SIG-M5 treated with dmso at 0.1 percent for 504 hours (cell line): Measurements from ENCODE around the gene HSD17B2.

Source experiments
- DNase-seq: peaks from one replicate; lab custom pipeline; 2025; ENCODE audit not compliant: unreplicated experiment; lab: John Stamatoyannopoulos, UW

Gene HSD17B2

DNA sequence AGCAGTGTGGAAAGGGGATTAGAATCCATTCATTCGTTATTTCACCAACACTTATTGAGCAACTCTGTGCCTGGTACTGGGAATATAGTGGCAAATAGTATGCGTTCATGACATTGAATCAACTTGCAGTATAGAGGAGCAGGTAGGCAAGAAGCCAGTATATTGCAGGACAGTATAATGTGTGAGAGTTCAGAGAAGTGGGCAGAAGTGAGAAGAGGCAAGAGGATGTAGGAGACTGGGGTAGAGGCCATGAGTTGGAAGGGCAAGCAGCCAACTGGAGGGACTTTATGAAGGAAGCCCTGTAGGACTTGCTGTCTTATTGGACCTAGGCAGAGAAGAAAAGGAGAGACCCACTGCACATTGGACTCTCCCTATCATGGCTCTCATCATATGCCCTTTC lies 12.3 kb downstream of the HSD17B2 start:
- DNase-seq: no peak

- no peak for DNase-seq
Measured at GRCh38 chr16:82047787-82048186, 12.7 kb downstream of the HSD17B2 start.

- no peak for DNase-seq
Measured at GRCh38 chr16:82049484-82049883, 14.4 kb downstream of the HSD17B2 start.

- DNase-seq: no peak
Measured at GRCh38 chr16:82050506-82050905, 15.5 kb downstream of the HSD17B2 start.

- DNase-seq: no peak
Measured at GRCh38 chr16:82050909-82051357, 15.9 kb downstream of the HSD17B2 start.

- no peak for DNase-seq
Measured at GRCh38 chr16:82051656-82052055, 16.6 kb downstream of the HSD17B2 start.

GRCh38 chr16:82055117-82055516 lies 20.1 kb downstream of the HSD17B2 start:
- no peak for DNase-seq

- DNase-seq: no peak
Measured at GRCh38 chr16:82055728-82056549, 20.9 kb downstream of the HSD17B2 start.

DNA sequence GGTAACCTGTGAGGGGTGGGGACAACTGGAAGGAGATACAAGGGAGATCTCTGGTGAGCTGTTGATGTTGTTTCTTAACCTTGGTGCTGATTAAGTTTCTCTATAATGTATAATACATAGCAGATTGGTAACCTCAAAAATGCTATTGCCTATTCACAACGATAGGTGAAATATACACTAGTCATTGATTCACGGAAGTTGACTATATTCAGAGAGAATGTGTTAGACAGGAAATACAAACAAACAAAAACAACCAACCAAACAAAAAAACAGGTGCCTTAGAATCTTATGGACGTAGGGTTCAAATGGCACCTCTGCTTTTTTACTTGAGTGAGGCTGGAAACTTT lies 21.5 kb downstream of the HSD17B2 start:
- DNase-seq: no peak

DNA sequence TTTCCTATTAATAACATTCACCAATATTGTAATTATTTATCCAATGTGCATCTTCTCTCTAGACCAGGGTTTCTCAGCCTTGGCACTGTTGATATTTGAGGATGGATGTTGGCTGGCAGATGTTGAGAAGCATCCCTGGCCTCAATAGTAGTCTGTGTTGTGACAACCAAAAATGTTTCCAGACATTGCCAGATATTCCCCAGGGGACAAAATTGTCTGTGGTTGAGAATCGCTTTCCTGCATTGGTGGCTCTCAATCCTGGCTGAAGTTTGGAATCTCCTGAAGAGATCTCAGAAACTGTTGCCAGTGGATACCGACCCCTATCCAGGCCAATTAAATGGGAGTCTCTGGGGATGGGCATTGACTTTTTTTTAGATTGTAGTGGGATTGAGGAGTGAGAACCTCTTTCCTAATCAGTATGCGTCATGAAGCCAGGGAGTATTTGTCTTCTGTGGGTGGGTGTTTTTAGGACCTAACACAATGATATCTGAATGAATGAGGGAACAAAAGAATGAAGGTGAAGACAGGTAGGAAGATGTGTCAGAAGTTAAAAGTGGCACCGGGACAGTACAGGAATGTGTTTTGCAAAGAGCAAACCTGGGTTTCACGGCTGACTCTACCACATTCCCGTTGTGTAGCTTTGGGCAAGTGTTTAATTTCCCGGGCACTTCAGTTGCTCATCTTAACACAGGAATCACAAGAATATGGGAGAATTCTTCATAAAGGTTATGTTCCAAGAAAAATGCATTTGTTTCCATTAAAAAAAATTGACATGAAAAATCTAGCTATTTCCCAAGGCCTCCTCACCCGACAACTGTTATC lies 24.3 kb downstream of the HSD17B2 start:
- DNase-seq: no peak

GRCh38 chr16:82059983-82060421 lies 24.9 kb downstream of the HSD17B2 start:
- DNase-seq: no peak

- DNase-seq: peak; percentile 32
Measured at GRCh38 chr16:82061861-82062525, 26.9 kb downstream of the HSD17B2 start.

GRCh38 chr16:82062645-82063058 lies 27.6 kb downstream of the HSD17B2 start:
- peak; percentile 31 for DNase-seq

GRCh38 chr16:82063456-82064082 lies 28.5 kb downstream of the HSD17B2 start:
- DNase-seq: no peak

DNA sequence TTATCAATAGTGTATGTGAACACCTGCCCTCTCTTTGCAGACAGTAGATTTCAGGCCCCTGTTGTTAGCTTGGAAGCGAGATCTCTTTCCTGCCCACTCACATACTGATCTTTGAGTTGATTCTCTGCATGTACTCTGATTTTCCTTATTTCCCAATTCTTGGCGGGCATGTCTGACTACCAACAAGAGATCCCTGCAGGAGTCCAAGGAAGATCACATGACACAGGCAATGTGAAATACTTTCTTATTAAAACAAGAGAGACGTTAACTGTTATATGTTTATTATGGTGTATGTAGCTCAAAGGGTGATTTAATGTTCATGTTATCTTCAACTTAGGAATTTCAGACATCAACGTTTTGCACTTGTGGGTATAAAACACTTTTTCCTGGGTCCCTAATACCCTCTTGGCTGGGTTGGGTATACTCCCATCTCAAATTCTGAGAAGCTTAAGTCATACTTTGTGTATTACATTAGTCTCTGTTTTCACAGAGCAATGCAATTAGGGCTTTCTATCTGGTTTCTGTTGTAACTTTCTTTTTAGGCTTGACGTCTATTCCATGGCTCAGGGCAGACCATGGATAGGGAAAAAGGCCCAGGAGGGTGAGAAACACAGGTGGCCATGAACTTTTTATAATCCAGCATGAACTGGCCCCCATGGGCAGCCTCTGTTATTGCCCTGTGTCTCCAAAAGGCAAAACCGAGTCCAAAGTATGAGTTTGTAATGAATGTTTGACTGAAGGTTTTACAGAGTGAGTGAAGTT lies 32.2 kb downstream of the HSD17B2 start:
- no peak for DNase-seq

- no peak for DNase-seq
Measured at GRCh38 chr16:82067804-82068325, 32.8 kb downstream of the HSD17B2 start.

DNA sequence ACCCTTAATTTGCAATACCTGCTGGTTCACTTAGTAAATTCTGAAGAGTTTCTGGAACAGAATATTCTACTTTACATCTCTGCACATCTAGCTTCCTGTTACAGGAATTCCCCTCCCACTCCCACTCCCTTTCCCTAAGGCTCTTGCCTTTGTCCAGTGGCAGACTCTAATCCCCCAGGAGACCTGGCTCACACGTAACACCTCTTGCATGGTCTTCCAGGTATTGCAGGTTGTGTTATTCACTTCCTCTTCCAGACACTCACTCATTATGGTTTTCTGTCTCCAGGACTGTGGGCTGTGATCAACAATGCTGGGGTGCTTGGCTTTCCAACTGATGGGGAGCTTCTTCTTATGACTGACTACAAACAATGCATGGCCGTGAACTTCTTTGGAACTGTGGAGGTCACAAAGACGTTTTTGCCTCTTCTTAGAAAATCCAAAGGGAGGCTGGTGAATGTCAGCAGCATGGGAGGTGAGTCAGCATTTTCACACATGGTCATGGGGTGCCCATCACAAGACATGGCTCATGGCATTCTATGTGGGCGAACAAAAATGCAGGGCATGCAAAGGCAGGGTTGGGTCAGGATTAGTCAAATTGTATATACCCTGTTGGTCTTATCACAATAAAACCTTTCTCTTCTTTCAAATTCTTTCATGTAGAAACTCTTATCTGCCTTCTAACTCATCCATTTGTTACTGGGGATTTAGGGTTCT lies 35.8 kb downstream of the HSD17B2 start:
- no peak for DNase-seq

- no peak for DNase-seq
Measured at GRCh38 chr16:82071421-82071820, 36.4 kb downstream of the HSD17B2 start.

DNA sequence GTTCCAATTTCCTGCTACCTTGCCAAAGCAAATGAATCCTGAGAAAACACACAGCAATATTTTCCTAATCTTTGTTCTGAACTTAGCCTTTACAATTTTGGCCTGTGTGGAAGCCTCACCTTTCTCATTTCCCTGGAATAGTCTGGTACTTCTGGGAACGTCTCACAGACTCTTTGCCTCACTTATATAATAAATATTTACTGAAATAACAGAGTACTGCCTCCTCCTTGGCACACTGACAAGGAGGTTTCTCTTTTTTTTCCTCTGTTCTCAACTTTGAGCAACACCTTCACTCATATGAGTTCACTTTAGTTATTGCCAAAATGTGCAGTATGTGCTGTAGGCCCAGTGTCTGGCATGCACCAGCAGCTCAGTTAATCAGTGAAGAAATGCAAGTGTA lies 37.3 kb downstream of the HSD17B2 start:
- no peak for DNase-seq
